ENCODE measurements around the gene NPFFR2. TPM values are rescaled to one million over a fixed set of nuclear protein-coding genes. Genes with fewer than 3 reads are reported as not detected.
"Not testable (repeated sequence)": the region's sequence is repeated elsewhere in the genome, so short reads cannot be mapped to it uniquely, and the experiment has no call there.

The NPFFR2 gene
- total and polyA plus RNA-seq, 12 donors: not detected

- ATAC-seq (no peak), DNase-seq (no peak)
- no peak overlapping the region for H3K27ac ChIP-seq
- no peak for TF ChIP-seq CTCF (IDR thresholded peaks at IDR 0.05)
- H3K27me3 ChIP-seq: no peaks in the 10 kb centered on the region
- H3K9me3 ChIP-seq: peaks cover 0 to 4% (median 0%) of the 10 kb centered on the region in 11 donors
- H3K4me3 ChIP-seq: no peak overlapping the region
- H3K36me3 ChIP-seq: no peaks in the 10 kb centered on the region
- no peaks in the 10 kb centered on the region for H3K4me1 ChIP-seq
- intact Hi-C loops (cut with DNase I): no loop called here
These were observed 44.8 kb downstream of the NPFFR2 start for GRCh38 chr4:72076562-72076961.

- Histone ChIP-seq H3K9me3 (peaks cover 0 to 4% (median 0%) of the 10 kb centered on the region in 11 donors), H3K4me1 (no peaks in the 10 kb centered on the region), H3K4me3 (no peak overlapping the region), H3K27me3 (no peaks in the 10 kb centered on the region), H3K27ac (no peak overlapping the region), H3K36me3 (no peaks in the 10 kb centered on the region)
- intact Hi-C loops (cut with DNase I): no loop called here
- ATAC-seq: no peak
- 59 to 67% methylated on average over 2 of the region's 2 CpGs for WGBS, 2 donors
- DNase-seq: no peak
- no peak for TF ChIP-seq CTCF (IDR thresholded peaks at IDR 0.05)
These were observed 45.5 kb downstream of the NPFFR2 start for GRCh38 chr4:72077346-72077745.

- Histone ChIP-seq H3K36me3 (no peaks in the 10 kb centered on the region), H3K27ac (no peak overlapping the region), H3K4me3 (no peak overlapping the region), H3K4me1 (no peaks in the 10 kb centered on the region), H3K9me3 (no peaks in the 10 kb centered on the region), H3K27me3 (no peaks in the 10 kb centered on the region)
- ATAC-seq (peak in 1 of 8 donors; percentile 13), DNase-seq (no peak)
- 41 to 45% methylated on average over 3 of the region's 3 CpGs for WGBS, 2 donors
- intact Hi-C loops (cut with DNase I): no loop called here
- no peak for TF ChIP-seq CTCF (IDR thresholded peaks at IDR 0.05)
These were observed 52.8 kb downstream of the NPFFR2 start for GRCh38 chr4:72084587-72085011.

GRCh38 chr4:72090606-72091005 is 58.8 kb downstream of the NPFFR2 start:
- 84 to 93% methylated on average over 2 of the region's 2 CpGs for WGBS, 2 donors
- intact Hi-C loops (cut with DNase I); H3K27ac ChIP-seq; ATAC-seq; H3K4me1 ChIP-seq; H3K4me3 ChIP-seq; H3K9me3 ChIP-seq; H3K36me3 ChIP-seq; DNase-seq; H3K27me3 ChIP-seq: not testable (repeated sequence)

GRCh38 chr4:72094059-72094797 is 62.4 kb downstream of the NPFFR2 start:
- Histone ChIP-seq H3K4me3 (no peak overlapping the region), H3K27ac (no peak overlapping the region)

More at GRCh38 chr4:72094059-72094797, 62.4 kb downstream of the NPFFR2 start:
- WGBS, 2 donors: 61 to 63% methylated on average over 5 of the region's 5 CpGs
- H3K36me3 ChIP-seq: no peaks in the 10 kb centered on the region
- no peaks in the 10 kb centered on the region for H3K27me3 ChIP-seq
- H3K4me1 ChIP-seq: no peaks in the 10 kb centered on the region
- H3K9me3 ChIP-seq: peaks cover 0 to 4% (median 0%) of the 10 kb centered on the region in 11 donors
- intact Hi-C loops (cut with DNase I): no loop called here
- DNase-seq (no peak), ATAC-seq (no peak)
- TF ChIP-seq CTCF (IDR thresholded peaks at IDR 0.05): no peak
